Right ventricle myocardium superior (tissue), 1 donor: ENCODE results near the gene RBM33. TPM values are rescaled to one million over a fixed set of nuclear protein-coding genes. Genes with fewer than 3 reads are reported as not detected.
A peak's percentile ranks its signal among the peaks of the same experiment; 100 is the strongest.
"Not testable (repeated sequence)": the region's sequence is repeated elsewhere in the genome, so short reads cannot be mapped to it uniquely, and the experiment has no call there.

ENCODE experiments used
- ATAC-seq: fragments of 200-7000 bp; cut with Tn5 transposase; one replicate; pipeline ENCODE4 v1.9.1; 2020; ENCODE audit warnings: mild to moderate bottlenecking; ENCODE audit not compliant: poor library complexity
- DNase-seq: peaks from one replicate; pipeline ENCODE4 v3.0.0-alpha.2; 2020
- intact Hi-C: fragments of 100-400 bp; cut with DNase I; formaldehyde crosslinking; loops from one replicate; pipeline ENCODE4 v1.11.2; 2022
- long read RNA-seq: library from polyadenylated mRNA; unstranded; transcript quantifications from one replicate; pipeline ENCODE4 v2.0.0, GENCODE V29; 2021
- total RNA-seq: library from RNA; stranded (reverse); fragmentation: NEBNext Ultra II Directional; extraction: Animal tissue kit (Norgen Biotek cat#: 25700); gene quantifications from one replicate; pipeline ENCODE4 v1.2.1, GENCODE V29; 2021
- donor health status: DM: no; HTN: yes; CAD: no; lungs with severe emphysema.

RBM33 gene, protein sequence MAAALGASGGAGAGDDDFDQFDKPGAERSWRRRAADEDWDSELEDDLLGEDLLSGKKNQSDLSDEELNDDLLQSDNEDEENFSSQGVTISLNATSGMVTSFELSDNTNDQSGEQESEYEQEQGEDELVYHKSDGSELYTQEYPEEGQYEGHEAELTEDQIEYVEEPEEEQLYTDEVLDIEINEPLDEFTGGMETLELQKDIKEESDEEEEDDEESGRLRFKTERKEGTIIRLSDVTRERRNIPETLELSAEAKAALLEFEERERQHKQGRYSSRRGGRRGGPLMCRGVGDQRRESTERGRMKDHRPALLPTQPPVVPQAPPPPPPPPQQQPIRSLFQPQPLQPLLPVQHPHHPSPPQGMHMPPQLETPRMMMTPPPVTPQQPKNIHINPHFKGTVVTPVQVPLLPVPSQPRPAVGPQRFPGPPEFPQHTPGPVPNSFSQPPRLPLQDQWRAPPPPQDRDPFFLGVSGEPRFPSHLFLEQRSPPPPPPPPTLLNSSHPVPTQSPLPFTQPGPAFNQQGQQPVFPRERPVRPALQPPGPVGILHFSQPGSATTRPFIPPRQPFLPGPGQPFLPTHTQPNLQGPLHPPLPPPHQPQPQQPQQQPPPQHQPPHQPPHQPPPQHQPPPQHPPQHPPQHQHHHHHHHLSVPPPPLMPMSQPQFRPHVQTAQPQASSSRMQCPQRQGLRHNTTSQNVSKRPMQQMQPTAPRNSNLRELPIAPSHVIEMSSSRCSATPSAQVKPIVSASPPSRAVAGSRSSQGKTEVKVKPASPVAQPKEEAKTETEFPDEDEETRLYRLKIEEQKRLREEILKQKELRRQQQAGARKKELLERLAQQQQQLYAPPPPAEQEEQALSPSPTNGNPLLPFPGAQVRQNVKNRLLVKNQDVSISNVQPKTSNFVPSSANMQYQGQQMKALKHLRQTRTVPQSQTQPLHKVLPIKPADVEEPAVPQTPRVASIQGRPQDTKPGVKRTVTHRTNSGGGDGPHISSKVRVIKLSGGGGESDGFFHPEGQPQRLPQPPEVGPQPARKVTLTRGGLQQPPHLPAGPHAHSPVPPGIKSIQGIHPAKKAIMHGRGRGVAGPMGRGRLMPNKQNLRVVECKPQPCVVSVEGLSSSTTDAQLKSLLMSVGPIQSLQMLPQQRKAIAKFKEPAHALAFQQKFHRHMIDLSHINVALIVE
- total RNA-seq: 32.8 TPM
- long read RNA-seq, partial matches to known transcripts: 6 of 13 reads
- long read RNA-seq, other reads (novel, unspliced or antisense): 5 of 13 reads

DNA sequence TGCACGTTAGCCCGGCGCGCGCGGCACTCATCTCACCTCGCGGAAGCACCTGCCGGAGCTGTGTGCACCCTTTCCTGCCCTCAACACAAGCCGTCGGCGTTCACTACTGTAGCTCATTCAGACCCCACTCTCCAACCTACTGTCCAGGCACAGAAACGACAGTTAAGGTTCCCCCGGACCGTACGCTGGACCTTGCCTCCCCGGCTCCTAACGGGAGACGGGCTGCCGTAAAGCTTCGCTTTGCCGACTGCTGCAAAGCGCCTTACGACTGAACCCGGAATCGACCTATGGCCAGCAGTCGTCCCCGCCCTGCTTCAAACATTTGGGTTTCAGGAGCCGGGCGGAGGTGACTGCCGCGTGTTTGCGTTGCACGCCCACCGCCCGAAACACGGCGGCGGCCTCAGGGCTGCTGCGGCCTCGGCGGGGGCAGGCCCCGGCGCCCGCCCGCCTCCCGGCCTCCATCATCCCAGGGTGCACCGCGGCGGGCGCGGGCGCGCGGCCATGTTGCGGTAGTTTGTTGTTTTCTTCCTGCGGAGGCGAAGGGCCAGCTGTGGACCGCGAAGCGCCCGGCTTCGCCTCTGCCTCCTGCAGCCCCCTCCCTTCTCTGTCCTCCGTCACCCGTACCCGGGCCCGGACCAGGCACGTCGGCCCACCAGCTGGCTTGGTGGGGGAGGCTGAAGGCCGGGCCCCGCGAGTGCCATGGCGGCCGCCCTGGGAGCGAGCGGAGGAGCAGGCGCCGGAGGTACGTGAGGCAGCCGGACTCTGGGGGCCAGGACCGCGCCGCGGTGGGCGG, at the start of gene RBM33:
Gene RBM33, plus strand, starts transcription at position 484 of the 793 bp plus-strand sequence. Its CDS starts 216 bp downstream, at position 700.
- DNase-seq: peak; percentile 89
- intact Hi-C loops: loop anchor here (10.0 kb wide), 1 partner anchor 90 kb away; no protein-coding TSS in a partner anchor
- ATAC-seq: peak; percentile 98

DNA sequence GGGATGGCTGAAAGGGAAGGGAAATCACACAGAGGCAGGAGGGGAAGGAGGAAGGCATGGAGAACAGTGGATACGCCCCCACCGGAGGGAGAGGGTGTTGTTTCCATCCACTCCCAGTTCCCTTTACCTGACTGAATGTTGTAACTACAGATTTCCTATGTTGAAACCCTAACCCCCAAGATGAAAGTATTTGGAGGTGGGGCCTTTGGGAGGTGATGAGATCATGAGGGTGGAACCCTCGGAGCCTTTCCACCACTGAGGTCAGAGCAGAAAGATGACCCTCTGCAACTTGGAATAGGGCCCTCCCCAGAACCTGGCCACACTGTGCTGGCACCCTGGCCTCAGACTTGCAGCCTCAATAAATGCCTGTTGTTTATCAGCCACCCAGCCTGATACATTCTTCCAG, 49.5 kb upstream of the RBM33 start:
- intact Hi-C loops: no loop called here
- ATAC-seq (no peak), DNase-seq (no peak)

DNA sequence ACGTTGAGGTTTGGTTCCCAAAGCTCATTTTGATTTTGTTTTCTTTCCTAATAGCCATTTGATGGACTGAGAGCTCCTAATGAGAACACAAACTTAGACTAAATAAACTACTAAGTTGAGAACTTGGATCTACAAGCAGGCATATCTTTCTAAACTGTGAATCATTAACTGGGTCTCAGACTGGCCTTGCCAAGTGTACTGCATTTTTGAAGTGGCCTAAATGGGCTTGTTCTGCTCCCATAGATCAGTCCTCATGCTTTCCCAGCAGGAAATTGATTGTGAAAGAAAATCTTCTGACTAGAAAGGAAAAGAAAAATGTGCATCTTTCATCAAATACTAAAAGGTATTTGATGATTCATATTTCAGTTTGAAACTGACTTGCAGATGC, 46.7 kb upstream of the RBM33 start:
- DNase-seq (no peak), ATAC-seq (no peak)
- intact Hi-C loops: loop anchor here (2.0 kb wide), 1 partner anchor 141 kb away; no protein-coding TSS in a partner anchor

- ATAC-seq: peak; percentile 71
- intact Hi-C loops: loop anchor here (2.0 kb wide), 1 partner anchor 140 kb away; no protein-coding TSS in a partner anchor
- DNase-seq: peak; percentile 90
Measured at GRCh38 chr7:155598810-155599210, 45.7 kb upstream of the RBM33 start.

GRCh38 chr7:155602156-155602555, 42.3 kb upstream of the RBM33 start:
- ATAC-seq: no peak
- intact Hi-C loops: no loop called here
- DNase-seq: no peak

DNA sequence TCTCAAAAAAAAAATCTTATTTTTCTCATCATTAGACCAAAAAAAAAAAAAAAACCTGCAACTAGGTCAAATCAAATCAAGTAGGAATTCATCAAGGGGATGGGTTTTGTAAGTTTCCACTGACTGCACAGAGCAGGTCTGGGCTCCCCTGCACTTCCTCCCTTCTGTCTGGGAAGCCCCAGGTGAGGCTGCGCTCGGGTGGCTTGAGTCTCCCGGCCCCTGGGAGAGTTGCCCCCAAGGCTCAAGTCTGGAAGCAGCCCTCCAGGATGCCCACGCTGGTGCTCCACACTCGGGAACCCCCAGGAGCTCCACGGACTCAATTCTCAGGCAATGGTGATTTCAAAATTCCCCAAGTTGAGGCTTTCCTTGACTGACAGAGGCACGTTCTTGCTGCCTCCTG, 41.7 kb upstream of the RBM33 start:
- no peak for DNase-seq
- intact Hi-C loops: no loop called here
- no peak for ATAC-seq

DNA sequence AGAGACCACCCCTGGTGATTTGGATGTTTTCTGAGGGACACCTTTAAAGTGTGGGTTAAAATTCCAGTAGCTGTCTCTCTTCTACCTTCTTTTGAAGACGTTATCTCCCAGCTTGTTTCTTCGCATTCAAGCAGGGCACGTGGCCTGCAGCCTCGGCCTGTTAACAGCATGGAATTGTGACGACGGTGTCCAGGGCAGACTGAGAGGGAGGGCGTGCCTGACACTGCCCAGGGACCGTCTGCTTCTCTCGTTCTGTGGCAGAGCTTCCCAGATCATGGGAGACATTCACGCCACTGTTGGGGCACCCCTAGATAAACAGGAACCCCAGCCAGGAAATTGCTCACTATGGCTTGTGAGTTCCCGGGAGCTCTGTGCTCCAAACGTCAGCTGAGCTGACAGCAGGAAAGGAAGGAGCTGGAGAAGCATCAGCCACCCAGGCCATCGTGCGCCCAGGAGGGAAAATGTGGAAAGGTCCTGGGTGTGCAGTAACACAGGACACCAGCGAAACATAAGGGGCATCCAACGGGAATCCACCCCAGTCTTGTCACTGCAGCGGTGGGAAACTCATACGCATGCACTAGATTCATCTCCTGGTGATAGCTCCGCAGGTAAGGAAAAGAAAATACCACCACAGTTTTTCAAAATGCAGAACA, 41.1 kb upstream of the RBM33 start:
- ATAC-seq (no peak), DNase-seq (no peak)
- intact Hi-C loops: no loop called here

DNA sequence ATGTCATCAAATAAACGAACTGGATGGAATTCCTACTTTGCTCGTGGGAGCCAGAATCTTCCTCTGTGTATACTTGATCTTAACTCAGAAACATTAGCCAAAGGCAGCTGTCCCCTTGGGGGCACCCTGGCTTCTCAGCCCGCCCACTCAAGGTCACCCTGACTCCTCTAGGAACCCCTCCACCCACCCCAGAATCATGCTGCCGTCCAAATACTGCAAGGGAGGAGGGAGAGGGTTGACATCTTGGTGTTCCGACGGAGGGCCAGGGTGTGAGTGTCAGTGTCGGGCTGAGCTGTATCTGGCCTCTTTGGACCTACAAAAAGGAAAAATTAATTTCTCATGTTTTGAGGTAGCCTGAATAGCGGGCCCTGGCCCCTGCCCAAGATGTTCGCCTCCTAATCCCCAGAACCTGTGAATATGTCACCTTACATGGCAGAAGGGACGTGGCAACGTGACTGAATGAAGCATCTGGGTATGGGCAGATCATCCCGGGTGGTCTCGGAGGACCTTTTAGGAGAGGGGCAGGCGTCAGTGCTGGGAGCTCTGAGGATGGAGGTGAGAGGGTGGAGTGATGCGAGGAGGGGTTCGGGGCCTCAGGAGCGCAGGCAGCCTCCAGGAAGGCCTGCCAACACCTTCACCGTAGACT, 40.5 kb upstream of the RBM33 start:
- DNase-seq (no peak), ATAC-seq (no peak)
- intact Hi-C loops: no loop called here

GRCh38 chr7:155604504-155604997, 39.9 kb upstream of the RBM33 start:
- DNase-seq: no peak
- ATAC-seq: no peak
- intact Hi-C loops: no loop called here

GRCh38 chr7:155609185-155609584, 35.3 kb upstream of the RBM33 start:
- intact Hi-C loops: no loop called here
- ATAC-seq: no peak

GRCh38 chr7:155610633-155611193, 33.7 kb upstream of the RBM33 start:
- intact Hi-C loops: no loop called here
- ATAC-seq (no peak), DNase-seq (no peak)

More at GRCh38 chr7:155609185-155609584, 35.3 kb upstream of the RBM33 start:
- DNase-seq: no peak

DNA sequence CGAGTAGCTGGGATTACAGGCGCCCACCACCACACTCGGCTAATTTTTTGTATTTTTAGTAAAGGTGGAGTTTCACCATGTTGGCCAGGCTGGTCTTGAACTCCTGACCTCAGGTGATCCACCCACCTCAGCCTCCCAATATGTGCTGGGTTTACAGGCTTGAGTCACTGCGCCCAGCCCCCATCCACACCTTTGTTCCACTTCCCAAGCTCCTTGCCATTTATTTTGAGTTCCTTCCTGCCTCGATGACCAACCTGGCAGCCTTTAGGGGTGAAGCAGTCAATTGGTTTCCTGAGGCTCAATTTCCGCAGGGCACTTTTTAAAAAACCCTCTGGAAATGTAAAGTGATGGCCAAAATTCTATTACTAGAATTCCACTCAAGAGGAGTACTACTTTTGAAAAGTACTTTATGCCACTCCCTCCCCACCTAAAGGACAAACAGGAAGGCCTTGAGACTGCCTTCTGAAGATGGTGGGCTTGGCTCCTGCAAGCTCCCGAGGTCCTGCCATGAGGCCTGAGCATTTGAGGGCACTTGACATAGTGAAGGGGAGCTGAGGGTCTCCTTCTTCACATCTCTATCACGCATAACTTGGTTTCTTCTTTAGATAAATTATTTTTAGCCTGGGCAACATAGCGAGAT, 32.5 kb upstream of the RBM33 start:
- intact Hi-C loops: no loop called here
- ATAC-seq (no peak), DNase-seq (no peak)

DNA sequence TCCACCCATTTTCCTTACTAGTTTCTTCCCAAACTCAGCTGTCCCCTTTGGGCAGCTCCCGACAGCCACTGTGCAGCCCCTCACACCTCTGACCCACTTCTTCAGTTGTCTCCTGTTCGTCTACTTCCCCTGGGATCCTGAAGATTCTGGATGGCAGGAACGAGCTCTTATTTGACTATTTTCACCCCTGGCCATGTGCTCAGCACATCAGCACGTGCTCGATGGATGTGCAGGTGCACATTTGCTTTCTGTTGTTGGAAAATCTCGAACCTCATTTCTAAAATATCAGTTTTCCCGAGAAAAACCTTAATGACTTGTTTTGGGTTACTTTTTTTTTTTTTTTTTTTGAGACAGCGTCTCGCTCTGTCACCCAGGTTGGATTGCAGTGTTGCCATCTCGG, 31.8 kb upstream of the RBM33 start:
- no peak for ATAC-seq
- intact Hi-C loops: no loop called here
- DNase-seq: no peak

DNA sequence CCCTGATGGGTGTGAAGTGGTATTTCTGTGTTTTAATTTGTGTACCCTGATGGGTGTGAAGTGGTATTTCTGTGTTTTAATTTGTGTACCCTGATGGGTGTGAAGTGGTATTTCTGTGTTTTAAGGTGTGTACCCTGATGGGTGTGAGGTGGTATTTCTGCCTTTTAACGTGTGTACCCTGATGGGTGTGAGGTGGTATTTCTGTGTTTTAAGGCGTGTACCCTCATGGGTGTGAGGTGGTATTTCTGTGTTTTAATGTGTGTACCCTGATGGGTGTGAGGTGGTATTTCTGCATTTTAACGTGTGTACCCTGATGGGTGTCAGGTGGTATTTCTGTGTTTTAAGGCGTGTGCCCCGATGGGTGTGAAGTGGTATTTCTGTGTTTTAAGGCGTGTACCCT, 29.4 kb upstream of the RBM33 start:
- intact Hi-C loops, DNase-seq, ATAC-seq: not testable (repeated sequence)

- ATAC-seq: peak; percentile 41
- no peak for DNase-seq
- intact Hi-C loops: no loop called here
Measured at GRCh38 chr7:155618708-155619633, 25.5 kb upstream of the RBM33 start.
